Lower lobe of right lung (tissue), 2 donors: ENCODE results near the gene ZNF410. TPM values are rescaled to one million over a fixed set of nuclear protein-coding genes. Genes with fewer than 3 reads are reported as not detected.

Experiments used
- ATAC-seq, 2 donors: fragments of 200-7000 bp; cut with Tn5 transposase; one replicate each; pipeline ENCODE4 v1.9.1; 2020 to 2022; ENCODE audit warnings: mild to moderate bottlenecking in 2 of 2, moderate library complexity in 2 of 2
- DNase-seq: peaks from one replicate; pipeline ENCODE4 v3.0.0-alpha.2; 2020
- H3K27ac ChIP-seq: fragments of 200-600 bp; one replicate; pipeline ENCODE4 v1.8.0; 2022
- H3K27me3 ChIP-seq: fragments of 200-600 bp; one replicate; pipeline ENCODE4 v1.8.0; 2022; ENCODE audit warnings: low read depth
- H3K36me3 ChIP-seq: fragments of 200-600 bp; one replicate; pipeline ENCODE4 v1.8.0; 2022; ENCODE audit warnings: mild to moderate bottlenecking
- H3K4me1 ChIP-seq: fragments of 200-600 bp; one replicate; pipeline ENCODE4 v1.8.0; 2022
- H3K4me3 ChIP-seq: fragments of 200-600 bp; one replicate; pipeline ENCODE4 v1.8.0; 2022; ENCODE audit warnings: mild to moderate bottlenecking
- H3K9me3 ChIP-seq: fragments of 200-600 bp; one replicate; pipeline ENCODE4 v1.8.0; 2022
- intact Hi-C: fragments of 100-400 bp; cut with DNase I; formaldehyde crosslinking; loops from one replicate; pipeline ENCODE4 v1.11.0; 2022
- total RNA-seq: library from RNA; stranded (reverse); fragmentation: NEBNext Ultra II Directional; extraction: Animal tissue kit (Norgen Biotek cat#: 25700); gene quantifications from one replicate; pipeline ENCODE4 v1.2.1, GENCODE V29; 2021
- TF ChIP-seq, protein P1 (sequence below): fragments of 200-600 bp; IDR thresholded peaks from one replicate; pipeline ENCODE4 v1.8.0; 2022; ENCODE audit warnings: antibody characterized with exemption, mild to moderate bottlenecking
- donor health status: DM: no; HTN: yes; CAD: no; lungs with severe emphysema.

ZNF410 gene
- total RNA-seq, 1 donor from 2014 or later = 41.5 TPM

DNA sequence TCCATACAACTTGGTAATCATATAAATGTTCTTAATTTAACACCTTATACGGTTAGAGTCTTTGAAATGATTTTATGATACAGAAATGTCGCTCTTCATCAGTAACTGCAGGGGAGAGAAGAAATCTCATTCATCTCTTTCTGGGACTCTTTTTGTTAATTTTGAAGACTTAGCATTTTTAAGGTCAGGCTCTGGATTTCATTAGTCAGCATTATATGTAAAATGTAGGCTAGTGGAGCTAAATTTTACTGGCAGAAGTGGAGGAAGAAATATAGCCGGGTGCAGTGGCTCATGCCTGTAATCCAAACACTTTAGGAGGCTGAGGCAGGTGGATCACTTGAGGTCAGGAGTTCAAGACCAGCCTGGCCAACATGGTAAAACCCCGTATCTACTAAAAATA, 39.7 kb upstream of the ZNF410 start:
- H3K36me3 ChIP-seq = no peaks in the 10 kb centered on the region
- no peak overlapping the region for H3K4me3 ChIP-seq
- no peak overlapping the region for H3K27ac ChIP-seq
- TF ChIP-seq, protein P1, sequence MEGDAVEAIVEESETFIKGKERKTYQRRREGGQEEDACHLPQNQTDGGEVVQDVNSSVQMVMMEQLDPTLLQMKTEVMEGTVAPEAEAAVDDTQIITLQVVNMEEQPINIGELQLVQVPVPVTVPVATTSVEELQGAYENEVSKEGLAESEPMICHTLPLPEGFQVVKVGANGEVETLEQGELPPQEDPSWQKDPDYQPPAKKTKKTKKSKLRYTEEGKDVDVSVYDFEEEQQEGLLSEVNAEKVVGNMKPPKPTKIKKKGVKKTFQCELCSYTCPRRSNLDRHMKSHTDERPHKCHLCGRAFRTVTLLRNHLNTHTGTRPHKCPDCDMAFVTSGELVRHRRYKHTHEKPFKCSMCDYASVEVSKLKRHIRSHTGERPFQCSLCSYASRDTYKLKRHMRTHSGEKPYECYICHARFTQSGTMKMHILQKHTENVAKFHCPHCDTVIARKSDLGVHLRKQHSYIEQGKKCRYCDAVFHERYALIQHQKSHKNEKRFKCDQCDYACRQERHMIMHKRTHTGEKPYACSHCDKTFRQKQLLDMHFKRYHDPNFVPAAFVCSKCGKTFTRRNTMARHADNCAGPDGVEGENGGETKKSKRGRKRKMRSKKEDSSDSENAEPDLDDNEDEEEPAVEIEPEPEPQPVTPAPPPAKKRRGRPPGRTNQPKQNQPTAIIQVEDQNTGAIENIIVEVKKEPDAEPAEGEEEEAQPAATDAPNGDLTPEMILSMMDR = no peak
- intact Hi-C loops = no loop called here
- no peak for ATAC-seq
- DNase-seq = no peak
- H3K4me1 ChIP-seq = peaks cover 9% of the 10 kb centered on the region
- H3K27me3 ChIP-seq = no peaks in the 10 kb centered on the region
- H3K9me3 ChIP-seq = no peaks in the 10 kb centered on the region

DNA sequence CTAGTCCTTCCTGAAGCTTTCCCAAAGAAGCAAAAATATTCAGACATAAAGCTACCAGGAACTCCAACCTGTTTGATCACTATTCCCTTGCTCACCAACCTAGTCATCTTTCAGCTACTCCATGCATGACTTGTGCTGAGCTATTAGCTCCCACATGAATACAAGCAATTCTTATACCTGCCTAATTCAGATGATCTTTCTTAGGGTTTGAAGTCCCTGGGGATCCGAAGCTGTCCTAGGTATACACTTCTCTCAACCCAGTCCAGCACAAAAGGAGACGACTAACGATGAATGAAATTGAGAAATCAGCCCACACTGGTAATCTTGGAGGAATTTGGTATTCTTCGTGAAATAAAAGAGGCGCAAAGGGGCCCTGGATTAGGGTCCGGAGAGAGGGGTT, 35.7 kb upstream of the ZNF410 start:
- ATAC-seq (peak in 1 of 2 donors; percentile 5), DNase-seq (no peak)
- Histone ChIP-seq H3K27me3 (no peaks in the 10 kb centered on the region), H3K9me3 (no peaks in the 10 kb centered on the region), H3K36me3 (no peaks in the 10 kb centered on the region), H3K27ac (peak overlapping the region; percentile 94), H3K4me3 (peak overlapping the region; percentile 70), H3K4me1 (peaks cover 21% of the 10 kb centered on the region)
- intact Hi-C loops = no loop called here
- TF ChIP-seq, protein P1 = no peak

DNA sequence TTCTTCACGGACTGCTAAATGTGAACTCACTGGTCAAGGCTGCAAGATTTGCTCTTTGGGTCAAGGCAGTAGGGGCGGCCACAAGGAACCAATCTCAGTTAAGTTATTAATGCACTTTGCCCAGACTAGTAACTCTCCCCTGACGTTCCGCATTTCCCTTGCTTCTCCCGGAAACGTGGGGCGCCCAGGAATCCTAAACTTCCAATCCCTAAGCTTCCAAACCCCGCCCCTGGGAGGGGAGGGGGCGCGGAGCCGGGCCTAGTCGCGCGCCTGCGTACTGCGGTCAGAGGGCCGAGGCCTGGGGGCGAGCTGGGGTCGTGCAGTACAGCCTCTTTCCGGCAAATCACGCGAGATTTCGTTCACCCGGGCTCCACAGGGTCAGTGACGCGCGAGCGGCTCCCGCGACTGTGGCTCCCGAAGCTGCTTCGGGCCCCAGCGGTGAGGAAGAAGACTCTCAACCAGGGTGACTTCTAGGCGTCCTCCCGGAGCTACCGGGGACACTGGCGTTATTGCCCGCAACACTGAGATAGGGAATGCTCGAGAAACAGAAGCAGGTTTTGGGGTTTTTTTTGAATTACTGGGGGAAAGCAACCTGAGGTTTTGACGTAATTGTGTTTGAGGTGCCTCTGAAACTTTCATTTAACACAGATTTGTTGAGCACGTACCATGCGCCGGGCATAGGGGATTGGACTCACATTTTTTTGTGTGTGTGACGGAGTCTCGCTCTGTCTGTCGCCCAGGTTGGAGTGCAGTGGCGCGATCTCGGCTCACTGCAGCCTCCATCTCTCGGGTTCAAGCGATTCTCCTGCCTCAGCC, 34.9 kb upstream of the ZNF410 start, which contains the start of gene PTGR2:
TSS of gene PTGR2 (plus strand) at position 265 of the 816 bp plus-strand sequence. CDS start 7,032 bp downstream, outside the sequence.
- H3K9me3 ChIP-seq = no peaks in the 10 kb centered on the region
- no peaks in the 10 kb centered on the region for H3K27me3 ChIP-seq
- peaks cover 21% of the 10 kb centered on the region for H3K4me1 ChIP-seq
- TF ChIP-seq, protein P1 = no peak
- peak within 1 kb of the TSS; percentile 70 for H3K4me3 ChIP-seq
- H3K36me3 ChIP-seq = no peaks in the 10 kb centered on the region
- intact Hi-C loops = no loop called here
- DNase-seq = peak; percentile 97
- ATAC-seq = peak; percentile 97 to 99
- peak within 1 kb of the TSS; percentile 94 for H3K27ac ChIP-seq

DNA sequence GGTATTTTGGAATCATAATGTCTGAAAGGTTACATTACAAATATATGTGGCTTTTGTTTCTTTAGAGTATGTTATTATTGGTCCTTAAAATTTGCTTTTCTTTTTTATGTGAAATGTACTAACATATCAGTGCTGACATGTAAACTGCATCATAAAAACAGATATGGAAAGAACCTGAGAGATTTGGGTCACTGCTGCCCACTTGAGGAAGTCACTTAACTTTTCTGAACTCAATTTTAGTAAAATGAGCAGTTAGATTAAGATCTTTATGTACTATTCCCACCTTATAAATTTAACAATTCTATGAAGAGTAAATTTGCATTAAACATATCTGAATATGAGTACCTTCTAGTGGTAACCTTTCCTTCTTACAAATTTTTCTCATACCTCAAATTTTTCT, 27.5 kb upstream of the ZNF410 start:
- intact Hi-C loops = no loop called here
- ATAC-seq (no peak), DNase-seq (no peak)
- Histone ChIP-seq H3K27ac (no peak overlapping the region), H3K4me1 (no peaks in the 10 kb centered on the region), H3K4me3 (no peak overlapping the region), H3K27me3 (no peaks in the 10 kb centered on the region), H3K36me3 (no peaks in the 10 kb centered on the region), H3K9me3 (no peaks in the 10 kb centered on the region)
- TF ChIP-seq, protein P1 = no peak

- intact Hi-C loops = no loop called here
- DNase-seq = no peak
Observed at GRCh38 chr14:73861073-73861472, 25.6 kb upstream of the ZNF410 start.

More at GRCh38 chr14:73861073-73861472, 25.6 kb upstream of the ZNF410 start:
- no peaks in the 10 kb centered on the region for H3K9me3 ChIP-seq
- ATAC-seq = no peak
- no peak overlapping the region for H3K4me3 ChIP-seq
- no peak overlapping the region for H3K27ac ChIP-seq
- H3K4me1 ChIP-seq = no peaks in the 10 kb centered on the region
- TF ChIP-seq, protein P1 = no peak
- no peaks in the 10 kb centered on the region for H3K27me3 ChIP-seq
- H3K36me3 ChIP-seq = peaks cover 5% of the 10 kb centered on the region
